CD4-positive, alpha-beta T cell treated with Interleukin-6 for 4 hours (primary cell): ENCODE results near the gene REPIN1.

Source experiments
- DNase-seq: peaks from one replicate; pipeline ENCODE4 v3.0.0-alpha.2; 2020; ENCODE audit warnings: mixed read lengths

REPIN1 gene

DNA sequence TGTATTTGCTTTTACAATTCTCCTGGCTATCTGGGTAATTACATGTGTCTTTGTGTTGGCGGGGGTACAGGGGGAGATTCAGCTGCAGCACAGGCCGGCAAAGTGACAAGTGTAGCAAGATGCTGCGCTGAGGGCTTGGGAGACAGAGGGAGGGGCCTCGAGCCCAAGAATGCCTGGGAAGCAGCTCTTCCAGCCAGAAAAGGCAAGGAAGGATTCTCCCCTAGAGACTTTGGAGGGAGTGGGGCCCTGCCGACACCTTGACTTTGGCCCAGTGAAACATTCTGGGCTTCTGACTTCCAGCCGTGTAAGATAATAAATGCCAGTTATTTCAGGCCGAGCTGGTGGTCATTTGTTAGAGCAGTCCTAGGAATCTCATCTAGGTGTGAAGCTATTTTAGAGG lies 7.2 kb upstream of the REPIN1 start:
- no peak for DNase-seq

DNA sequence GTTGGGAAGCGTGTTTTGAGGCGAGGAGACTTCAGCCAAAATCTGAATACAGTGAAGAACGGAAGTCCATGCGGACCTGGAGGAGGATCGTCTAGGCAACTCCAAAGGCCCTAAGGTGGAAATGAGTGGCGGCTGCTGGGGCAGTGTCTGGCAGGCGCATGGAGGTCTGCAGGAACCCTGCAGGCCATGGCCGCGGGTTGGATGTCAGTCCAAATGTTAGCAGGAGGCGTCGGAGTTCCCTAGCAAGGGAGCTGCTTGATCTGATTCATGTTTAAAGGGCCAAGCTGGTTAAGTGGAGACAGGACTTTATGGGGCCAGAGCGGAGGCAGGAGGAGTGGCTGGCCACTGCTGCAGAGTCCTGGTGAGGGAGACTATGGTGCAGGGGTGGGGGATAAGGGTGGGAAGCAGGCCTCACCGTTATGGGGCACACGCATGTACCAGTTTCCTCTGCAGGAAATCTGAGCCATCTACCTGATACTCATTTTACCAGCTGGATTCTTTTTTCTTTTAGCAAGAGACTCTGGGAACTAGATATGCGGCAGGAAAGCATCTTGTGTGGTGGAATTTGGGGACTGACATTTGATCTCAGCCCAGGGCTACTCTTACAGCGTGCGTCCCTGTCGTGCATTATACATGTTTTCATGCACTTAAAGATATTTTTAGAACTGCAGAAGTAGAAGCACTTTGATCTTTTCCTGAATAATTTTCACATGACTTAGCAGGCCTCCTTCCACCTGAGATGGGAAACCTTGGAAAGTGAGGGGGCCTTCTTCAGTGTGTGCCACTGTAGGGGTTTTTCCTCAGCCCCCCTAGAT lies 6.6 kb upstream of the REPIN1 start:
- DNase-seq, result no peak

DNA sequence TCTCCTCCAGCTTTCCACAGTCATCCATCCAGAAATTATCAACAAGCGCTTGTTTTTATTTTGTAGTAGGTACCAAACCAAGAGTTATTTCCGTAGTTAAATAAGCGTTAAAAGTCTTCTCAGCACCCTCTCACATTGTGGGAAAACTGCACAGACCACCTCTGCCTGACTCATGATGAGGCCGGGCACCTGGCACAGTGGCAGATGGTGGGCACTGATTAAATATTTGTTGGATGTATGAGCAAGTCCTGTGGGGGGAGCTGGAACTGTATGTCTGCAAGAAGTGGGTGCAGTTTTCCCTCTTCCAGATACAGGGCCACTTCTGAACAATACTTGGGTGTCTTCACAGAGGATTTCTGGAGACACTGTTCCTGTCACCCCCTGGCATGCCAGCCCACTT lies 5.3 kb upstream of the REPIN1 start:
- DNase-seq, result no peak

DNA sequence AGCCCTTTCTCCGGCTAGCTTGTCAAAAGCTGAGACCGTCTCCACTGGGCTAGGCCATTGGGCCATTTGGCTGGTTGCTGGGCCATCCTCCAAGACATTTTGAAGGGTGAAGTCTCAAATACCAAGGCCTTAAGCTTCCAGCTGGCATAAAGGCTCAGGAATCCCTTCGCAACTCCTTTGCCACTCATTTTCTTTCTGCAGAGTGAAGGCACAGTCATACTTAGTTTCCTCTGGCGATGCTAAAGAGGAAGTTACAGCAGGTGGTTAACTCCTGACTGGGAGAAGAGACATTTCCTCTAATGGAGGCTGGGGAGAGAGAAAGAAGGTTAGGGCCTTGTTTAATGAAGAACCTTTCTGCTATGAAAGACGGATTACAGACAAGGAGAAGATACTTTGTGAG lies 4.8 kb upstream of the REPIN1 start:
- no peak for DNase-seq

DNA sequence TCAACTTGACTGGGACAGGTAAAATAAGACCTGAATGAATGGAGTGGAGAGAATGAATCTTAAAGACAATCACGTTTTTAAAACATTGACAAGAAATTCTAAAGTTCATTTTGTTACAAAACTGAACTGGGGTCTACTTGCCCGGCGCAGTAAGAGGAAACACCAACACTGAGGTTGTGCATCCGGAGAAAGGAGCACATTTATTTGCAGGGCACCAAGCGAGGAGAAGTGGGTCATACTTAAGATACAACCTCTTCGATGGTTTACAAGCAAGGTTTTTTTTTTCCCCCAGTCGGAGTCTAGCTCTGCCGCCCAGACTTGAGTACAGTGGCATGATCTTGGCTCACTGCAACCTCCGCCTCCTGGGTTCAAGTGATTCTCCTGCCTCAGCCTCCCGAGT lies 3.4 kb upstream of the REPIN1 start:
- DNase-seq, result no peak

DNA sequence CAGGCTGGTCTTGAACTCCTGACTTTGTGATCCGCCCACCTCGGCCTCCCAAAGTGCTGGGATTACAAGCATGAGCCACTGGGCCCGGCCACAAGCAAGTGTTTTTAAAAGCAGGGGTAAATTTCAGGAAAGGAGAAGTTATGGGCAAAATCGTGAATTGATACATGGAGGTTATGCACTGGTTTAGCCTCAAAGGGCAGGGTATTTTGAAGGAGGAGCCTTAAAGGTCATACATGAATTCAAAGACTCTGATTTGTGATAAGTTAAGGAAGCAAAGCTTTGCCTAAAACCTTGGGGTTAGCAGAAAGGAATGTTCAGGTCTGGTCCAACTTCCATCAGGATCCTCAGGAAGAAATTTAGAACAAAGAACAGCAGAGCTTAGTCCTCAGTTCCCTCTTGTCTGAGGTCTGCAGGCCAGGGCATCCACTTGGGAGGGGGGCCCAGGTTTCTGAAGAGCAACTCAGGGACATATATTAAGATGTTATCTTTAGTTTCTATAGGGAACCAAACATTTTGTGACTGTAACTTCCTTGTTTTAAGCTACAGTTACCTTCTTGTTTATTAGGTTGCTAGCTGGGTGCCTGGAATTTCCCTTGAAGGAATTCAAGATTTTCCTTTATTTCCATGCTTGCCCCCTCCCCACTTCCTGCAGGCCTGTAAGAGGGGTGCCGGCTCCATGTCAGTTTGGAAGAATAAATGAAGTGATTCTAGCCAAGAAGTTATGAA lies 2.8 kb upstream of the REPIN1 start:
- no peak for DNase-seq

DNA sequence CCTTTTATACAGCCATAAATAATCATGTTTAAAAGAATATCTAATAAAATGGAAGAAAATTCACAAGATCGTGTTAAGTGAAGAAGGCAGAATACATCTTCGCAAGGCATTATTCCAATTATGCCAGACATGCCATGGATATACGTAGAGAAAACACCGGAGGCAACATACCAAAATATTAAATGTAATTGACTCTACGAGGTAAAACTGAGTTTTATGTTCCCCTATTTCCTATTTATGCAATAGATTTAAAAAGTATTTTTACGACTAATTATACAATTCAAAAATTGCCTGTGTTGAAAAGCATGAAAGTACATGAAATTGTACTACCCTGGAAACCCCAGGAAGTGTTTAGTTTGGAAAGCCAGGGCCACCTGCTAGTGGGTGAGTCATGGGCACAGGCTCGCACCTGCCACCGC lies 936 bp upstream of the REPIN1 start:
- DNase-seq, result no peak

DNA sequence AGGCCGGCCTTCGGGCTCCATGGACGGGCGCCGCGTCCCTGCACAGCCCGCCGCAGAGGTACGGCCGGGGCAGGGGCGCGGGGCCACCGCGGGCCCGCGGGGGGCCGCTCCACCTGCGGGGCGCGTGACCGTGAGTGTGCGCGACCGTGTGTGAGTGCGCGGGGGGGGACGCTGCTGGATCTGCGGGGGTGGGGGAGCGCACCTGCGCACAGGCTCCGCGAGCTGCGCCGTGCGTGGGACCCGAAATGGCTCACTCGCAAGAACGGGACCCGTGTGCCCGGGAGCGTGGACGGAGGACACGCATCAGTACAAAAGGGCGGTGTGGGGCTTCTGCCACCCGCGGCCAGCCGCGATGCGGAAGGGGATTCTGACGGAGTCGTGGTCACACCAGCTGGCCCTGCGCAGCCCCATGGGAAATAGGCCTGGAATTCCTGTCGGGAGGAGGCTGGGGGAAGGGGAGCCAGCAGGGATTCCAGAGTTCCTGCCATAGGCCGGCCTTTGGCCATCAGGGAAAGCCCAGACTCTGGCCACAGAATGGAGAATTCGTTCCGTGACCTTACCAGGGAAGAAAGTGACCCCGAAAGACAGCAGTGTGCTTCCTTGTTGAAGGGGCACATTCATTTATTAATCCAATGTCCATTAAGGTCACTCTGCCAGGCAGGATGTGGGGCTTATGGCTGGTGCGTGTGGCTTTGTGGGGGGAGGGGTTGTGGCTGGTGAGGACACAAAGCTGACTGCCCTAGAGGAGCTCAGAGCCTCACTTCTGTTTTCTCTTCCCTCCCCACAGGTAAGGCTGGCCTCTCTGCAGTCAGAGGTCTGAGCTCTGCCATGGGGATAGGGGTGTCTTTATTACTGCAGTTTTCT lies 494 bp downstream of the REPIN1 start:
- peak; percentile 79 for DNase-seq

DNA sequence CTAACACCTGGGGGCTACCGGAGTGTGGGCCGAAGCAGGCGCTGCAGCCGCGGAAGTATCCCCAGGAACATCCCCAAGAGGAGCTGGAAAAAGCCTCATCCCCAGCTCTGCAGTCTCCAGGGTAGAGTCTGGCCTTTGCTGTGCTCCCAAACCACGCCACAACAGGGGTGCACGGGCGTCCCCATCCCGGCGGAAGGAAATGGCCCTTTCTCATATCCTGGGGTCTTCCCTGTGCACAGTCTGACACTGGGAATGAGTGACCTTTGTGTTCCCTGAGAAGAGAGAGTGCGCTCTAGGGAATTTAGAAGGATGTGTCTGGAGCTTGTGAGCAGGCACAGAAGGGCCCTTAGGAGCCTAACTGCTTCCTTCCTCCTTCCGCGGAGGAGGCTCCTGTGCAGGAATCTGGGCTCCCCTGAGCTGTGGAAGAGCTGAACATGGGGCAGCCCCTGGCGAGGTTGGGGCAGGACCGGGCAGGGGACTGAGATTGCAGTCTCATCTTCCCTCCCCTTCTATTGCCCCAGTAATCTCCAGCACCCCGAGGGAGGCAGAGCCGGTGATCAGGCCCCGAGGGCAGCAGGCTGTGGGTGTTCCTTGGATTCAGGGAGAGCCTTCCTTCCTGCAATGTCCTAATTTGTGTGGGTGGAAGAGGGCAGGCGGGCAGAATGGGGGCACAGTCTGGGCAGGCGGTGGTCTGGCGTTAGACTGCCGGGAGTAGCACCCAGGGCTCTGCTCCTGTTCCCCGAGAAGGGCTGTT lies 1.3 kb downstream of the REPIN1 start:
- DNase-seq, result no peak

DNA sequence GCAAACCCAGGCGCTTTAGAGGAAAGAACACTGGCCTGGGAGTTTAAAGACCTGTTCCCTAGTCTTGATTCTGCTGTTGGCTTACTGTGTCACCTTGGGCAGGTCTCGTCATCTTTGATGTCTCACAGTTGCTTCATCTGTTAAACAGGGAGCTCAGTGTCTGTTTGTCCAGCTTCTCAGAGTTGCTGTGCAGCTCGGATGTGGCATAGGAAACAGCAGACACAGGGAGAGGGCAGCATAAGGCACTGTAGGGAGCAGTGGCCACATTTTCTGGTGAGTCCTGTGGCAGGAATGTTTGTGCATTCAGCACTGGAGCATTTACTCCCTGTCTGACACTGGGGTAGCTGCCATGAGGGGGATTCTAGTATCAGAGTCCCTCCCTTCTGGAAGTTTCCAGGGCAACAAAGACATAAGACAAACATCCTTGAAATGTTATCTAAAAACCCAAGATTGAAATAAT lies 2.0 kb downstream of the REPIN1 start:
- no peak for DNase-seq

DNA sequence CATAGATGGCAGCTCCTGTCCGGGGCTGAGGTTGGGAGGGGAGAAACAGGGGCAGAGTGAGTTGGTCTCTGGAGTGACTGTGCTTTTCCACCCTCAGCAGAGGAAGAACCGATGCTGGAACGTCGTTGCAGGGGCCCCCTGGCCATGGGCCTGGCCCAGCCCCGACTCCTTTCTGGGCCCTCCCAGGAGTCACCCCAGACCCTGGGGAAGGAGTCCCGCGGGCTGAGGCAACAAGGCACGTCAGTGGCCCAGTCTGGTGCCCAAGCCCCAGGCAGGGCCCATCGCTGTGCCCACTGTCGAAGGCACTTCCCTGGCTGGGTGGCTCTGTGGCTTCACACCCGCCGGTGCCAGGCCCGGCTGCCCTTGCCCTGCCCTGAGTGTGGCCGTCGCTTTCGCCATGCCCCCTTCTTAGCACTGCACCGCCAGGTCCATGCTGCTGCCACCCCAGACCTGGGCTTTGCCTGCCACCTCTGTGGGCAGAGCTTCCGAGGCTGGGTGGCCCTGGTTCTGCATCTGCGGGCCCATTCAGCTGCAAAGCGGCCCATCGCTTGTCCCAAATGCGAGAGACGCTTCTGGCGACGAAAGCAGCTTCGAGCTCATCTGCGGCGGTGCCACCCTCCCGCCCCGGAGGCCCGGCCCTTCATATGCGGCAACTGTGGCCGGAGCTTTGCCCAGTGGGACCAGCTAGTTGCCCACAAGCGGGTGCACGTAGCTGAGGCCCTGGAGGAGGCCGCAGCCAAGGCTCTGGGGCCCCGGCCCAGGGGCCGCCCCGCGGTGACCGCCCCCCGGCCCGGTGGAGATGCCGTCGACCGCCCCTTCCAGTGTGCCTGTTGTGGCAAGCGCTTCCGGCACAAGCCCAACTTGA lies 2.7 kb downstream of the REPIN1 start:
- DNase-seq, result no peak

DNA sequence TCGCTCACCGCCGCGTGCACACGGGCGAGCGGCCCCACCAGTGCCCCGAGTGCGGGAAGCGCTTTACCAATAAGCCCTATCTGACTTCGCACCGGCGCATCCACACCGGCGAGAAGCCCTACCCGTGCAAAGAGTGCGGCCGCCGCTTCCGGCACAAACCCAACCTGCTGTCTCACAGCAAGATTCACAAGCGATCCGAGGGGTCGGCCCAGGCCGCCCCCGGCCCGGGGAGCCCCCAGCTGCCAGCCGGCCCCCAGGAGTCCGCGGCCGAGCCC lies 3.3 kb downstream of the REPIN1 start:
- DNase-seq, result no peak

DNA sequence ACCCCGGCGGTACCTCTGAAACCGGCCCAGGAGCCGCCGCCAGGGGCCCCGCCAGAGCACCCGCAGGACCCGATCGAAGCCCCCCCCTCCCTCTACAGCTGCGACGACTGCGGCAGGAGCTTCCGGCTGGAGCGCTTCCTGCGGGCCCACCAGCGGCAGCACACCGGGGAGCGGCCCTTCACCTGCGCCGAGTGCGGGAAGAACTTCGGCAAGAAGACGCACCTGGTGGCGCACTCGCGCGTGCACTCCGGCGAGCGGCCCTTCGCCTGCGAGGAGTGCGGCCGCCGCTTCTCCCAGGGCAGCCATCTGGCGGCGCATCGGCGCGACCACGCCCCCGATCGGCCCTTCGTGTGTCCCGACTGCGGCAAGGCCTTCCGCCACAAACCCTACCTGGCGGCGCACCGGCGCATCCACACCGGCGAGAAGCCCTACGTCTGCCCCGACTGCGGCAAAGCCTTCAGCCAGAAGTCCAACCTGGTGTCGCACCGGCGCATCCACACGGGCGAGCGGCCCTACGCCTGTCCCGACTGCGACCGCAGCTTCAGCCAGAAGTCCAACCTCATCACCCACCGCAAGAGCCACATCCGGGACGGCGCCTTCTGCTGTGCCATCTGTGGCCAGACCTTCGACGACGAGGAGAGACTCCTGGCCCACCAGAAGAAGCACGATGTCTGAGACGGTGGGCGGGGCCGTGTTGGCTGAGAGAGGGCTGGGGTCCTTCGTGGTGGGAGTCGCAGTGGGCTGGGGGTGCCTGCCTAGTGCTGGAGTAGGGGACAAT lies 3.8 kb downstream of the REPIN1 start:
- no peak for DNase-seq

DNA sequence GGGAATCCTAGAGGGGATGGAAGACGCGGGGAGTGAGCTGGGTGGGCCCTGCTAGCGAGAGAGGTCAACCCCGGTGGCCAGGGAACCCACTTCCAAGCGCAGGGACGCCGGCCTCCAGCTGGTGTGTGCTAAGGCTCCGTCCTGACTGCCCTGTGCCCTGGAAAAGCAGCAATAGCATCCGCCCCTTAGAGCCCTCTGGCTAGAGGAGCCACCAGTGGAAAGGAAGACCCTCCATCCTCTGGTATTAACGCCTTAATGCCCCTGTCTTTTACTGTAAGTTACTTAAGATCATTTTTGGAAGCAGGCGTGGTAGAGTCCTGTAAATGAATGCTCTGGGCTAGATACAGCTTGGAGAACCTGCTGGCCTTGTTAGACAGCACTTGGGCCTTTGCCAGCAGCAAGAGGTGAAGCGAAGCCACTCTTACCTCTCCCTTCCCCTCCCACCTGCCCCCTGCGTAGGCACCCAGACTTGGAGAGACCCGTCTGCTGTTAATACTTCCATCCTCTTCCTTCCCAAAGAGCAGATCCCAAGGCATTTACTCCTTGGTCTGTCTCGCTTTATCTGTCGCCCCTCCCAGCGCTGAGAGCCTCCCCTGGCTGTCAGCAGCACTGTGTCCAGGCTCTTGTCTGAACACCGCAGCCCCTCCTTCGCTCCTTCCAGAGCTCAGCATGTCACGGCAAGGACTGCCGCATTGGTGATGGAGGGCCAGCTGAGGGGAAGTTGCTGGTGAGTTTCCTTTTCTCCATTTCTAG lies 4.6 kb downstream of the REPIN1 start:
- DNase-seq, result no peak

DNA sequence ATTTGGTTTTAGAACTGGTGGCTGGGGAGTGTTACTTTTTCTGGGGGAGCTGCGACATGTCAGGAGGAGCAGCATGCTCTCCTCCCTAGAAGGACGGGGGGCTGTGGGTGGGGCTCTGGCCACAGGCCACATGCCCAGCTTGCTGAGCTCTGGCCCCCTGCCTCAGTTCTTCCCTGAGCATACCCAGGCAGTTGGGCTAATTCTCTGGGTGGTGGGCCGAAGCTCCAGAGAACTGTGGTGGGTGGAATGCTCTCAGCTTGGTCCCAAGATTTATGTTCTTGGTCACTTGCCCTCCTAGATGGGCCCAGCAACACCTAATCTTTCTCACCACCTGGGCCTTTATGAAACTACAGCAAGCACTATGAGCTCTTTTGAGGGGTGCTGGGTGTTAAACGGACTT lies 5.4 kb downstream of the REPIN1 start:
- no peak for DNase-seq

DNA sequence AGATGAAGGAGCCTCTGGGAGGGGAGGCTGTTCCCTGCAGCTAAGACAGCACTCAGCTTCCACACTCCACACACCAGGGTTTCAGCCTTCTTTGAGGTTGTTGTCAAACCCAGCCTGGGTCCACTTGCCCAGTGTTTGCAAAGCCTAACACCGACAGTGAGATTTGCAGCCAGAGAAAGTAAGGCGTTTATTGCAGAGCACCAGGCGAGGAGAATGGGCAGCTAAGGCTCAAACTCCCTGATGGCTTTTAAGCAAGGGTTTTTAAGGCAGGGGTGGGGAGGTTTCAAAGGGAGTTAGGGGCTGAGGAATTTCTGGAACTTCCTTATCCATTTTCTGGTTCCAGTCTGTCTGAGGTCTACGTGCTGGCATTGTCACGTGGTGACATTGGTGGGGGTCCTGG lies 5.8 kb downstream of the REPIN1 start:
- DNase-seq, result no peak

DNA sequence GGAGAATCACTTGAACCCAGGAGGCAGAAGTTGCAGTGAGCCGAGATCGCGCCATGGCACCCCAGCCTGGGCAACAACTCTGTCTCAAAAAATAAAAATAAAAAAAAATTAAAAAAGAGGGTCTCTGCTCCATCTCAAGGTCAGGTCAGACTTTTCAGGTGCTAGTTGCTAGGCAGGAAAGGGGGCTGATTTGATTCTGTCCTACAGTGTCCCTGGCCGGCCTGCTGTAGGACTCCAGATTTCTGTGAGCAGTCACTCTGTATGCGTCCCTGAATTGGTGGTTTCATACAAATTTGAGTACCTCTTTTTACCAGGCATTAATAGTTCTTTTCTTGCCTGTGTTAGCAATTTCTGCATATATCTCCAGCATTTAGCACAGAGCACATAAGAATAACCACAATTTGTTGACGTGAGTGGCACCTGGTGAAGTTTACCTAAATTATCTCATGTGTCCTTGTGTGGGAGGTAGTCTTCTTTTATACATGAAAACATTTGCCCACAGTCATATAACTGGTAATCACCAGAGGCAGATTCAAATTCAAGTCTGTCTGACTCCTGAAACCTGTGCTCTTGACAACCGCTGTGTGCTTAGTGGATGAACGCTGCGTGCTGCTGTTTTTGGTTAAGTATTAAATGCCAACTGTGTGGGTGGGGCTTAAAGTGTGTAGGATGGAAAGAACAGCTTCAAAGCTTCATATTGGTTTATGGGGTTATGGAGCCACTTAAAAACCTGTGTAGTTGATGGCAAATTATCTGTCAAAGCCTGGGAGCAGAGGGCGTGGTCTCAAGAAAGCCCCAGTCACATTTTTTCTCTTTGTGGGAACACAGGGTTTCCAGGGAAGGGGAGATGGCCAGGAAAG lies 7.3 kb downstream of the REPIN1 start:
- peak; percentile 59 for DNase-seq

DNA sequence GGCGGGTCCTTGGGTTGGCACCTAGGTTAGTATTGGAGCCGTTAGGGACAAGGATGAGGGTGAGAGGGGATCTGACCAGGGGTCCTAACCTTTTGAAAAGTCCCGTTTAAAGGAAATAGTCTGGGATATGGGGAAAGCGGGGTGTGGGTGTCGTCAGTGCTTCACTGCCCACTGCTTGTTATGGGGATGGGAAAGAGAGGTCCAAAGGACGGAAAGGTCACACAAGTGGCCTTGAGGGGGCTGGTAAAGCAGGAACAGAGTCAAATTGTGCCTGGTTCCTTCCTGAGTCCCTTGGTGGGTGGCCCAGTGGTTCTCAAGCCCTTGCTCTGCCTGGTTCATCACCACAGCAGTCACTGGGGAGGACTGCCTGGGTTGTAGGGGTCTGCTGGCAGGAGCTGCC lies 7.9 kb downstream of the REPIN1 start:
- no peak for DNase-seq

DNA sequence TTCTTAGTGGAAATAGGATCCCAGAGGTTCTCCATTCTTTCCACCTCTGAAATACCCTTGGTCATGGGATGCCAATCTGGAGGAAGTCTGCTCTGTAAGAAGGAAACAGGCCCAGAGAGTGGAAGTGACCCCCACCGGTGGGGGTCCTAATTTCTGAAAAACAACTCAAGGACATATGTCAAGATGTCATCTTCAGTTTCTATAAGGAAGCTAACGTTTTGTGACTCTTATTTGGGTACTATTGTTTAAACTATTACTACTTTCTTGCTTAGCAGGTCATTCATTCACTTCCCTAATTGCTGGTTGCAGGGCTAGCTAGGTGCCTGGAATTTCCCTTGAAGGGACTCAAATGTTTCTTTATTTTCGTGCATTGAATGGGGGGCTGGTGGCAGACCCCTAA lies 8.6 kb downstream of the REPIN1 start:
- DNase-seq, result no peak
